Measurements from ENCODE around the gene UNCX.

GRCh38 chr7:1282679-1283078 is 50.0 kb downstream of the UNCX start:
- no peak for TF ChIP-seq CTCF (IDR thresholded peaks at IDR 0.05; ENCODE audit: low read length)
- TF ChIP-seq EZH2phosphoT487 (IDR thresholded peaks at IDR 0.05; ENCODE audit: low read length), result no peak
